GM12801 (cell line): Measurements from ENCODE around the gene RNF13.

Experiments
- CTCF ChIP-seq: IDR thresholded peaks from one replicate; pipeline ENCODE4 v1.5.1; 2011; ENCODE audit warnings: control low read depth; ENCODE audit not compliant: insufficient read length; ENCODE audit errors: extremely low read depth

Gene RNF13

GRCh38 chr3:149830902-149831301 lies 17.9 kb downstream of the RNF13 start:
- TF ChIP-seq CTCF: no peak

GRCh38 chr3:149831321-149831720 lies 18.3 kb downstream of the RNF13 start:
- no peak for TF ChIP-seq CTCF

- no peak for TF ChIP-seq CTCF
These were observed 19.1 kb downstream of the RNF13 start for GRCh38 chr3:149832086-149832485.

GRCh38 chr3:149833241-149833640 lies 20.2 kb downstream of the RNF13 start:
- TF ChIP-seq CTCF: no peak

- TF ChIP-seq CTCF: no peak
These were observed 26.9 kb downstream of the RNF13 start for GRCh38 chr3:149839896-149840295.

- no peak for TF ChIP-seq CTCF
These were observed 30.5 kb downstream of the RNF13 start for GRCh38 chr3:149843502-149843901.

GRCh38 chr3:149844091-149844490 lies 31.1 kb downstream of the RNF13 start:
- no peak for TF ChIP-seq CTCF
